ENCODE results near the gene PCK2.

The PCK2 gene

GRCh38 chr14:24136684-24137528 lies 42.8 kb downstream of the PCK2 start:
- DNase-seq (ENCODE audit: low read depth) = no peak

GRCh38 chr14:24137529-24138395 lies 43.7 kb downstream of the PCK2 start:
- DNase-seq (ENCODE audit: low read depth) = no peak

- no peak for DNase-seq (ENCODE audit: low read depth)
Measured at GRCh38 chr14:24138396-24139271, 44.5 kb downstream of the PCK2 start.

GRCh38 chr14:24139272-24139934 lies 45.3 kb downstream of the PCK2 start:
- DNase-seq (ENCODE audit: low read depth) = no peak

GRCh38 chr14:24141097-24141880 lies 47.2 kb downstream of the PCK2 start, which contains the start of gene EMC9:
EMC9 (minus strand) TSS chr14:24141591; CDS start chr14:24141304, 287 bp downstream.
- DNase-seq (ENCODE audit: low read depth) = peak; percentile 98

GRCh38 chr14:24143511-24143910 lies 49.4 kb downstream of the PCK2 start:
- no peak for DNase-seq (ENCODE audit: low read depth)

GRCh38 chr14:24144451-24144850 lies 50.3 kb downstream of the PCK2 start:
- no peak for DNase-seq (ENCODE audit: low read depth)

- DNase-seq (ENCODE audit: low read depth) = no peak
Measured at GRCh38 chr14:24145219-24145618, 51.1 kb downstream of the PCK2 start.

- DNase-seq (ENCODE audit: low read depth) = no peak
Measured at GRCh38 chr14:24145690-24146452, 51.8 kb downstream of the PCK2 start.

- DNase-seq (ENCODE audit: low read depth) = peak; percentile 66
Measured at GRCh38 chr14:24146453-24146977, 52.4 kb downstream of the PCK2 start, which contains the start of gene PSME2. PSME2 (minus strand) TSS chr14:24146610; CDS start chr14:24146581, 29 bp downstream.

GRCh38 chr14:24146978-24147760 lies 53.1 kb downstream of the PCK2 start, which contains the start of gene RNF31:
RNF31 (plus strand) TSS chr14:24147498; CDS start chr14:24147699, 201 bp downstream.
- DNase-seq (ENCODE audit: low read depth) = peak; percentile 96

- no peak for DNase-seq (ENCODE audit: low read depth)
Measured at GRCh38 chr14:24147761-24148428, 53.8 kb downstream of the PCK2 start.

GRCh38 chr14:24149302-24149969 lies 55.3 kb downstream of the PCK2 start:
- no peak for DNase-seq (ENCODE audit: low read depth)

- DNase-seq (ENCODE audit: low read depth) = no peak
Measured at GRCh38 chr14:24150061-24150460, 56.0 kb downstream of the PCK2 start.

- DNase-seq (ENCODE audit: low read depth) = no peak
Measured at GRCh38 chr14:24150567-24150966, 56.5 kb downstream of the PCK2 start.

GRCh38 chr14:24150993-24151392 lies 56.9 kb downstream of the PCK2 start:
- no peak for DNase-seq (ENCODE audit: low read depth)

- DNase-seq (ENCODE audit: low read depth) = no peak
Measured at GRCh38 chr14:24151404-24152080, 57.4 kb downstream of the PCK2 start.

All from activated T-cell treated with anti-CD3 and anti-CD28 coated beads for 1 hour (primary cell).